IMR-90 (cell line): ENCODE results near the gene IRAK4.

Experiments used
- BHLHE40 ChIP-seq: fragments of 150-350 bp; IDR thresholded peaks from 2 replicates; pipeline ENCODE4 v1.6.1; 2016; ENCODE audit warnings: mild to moderate bottlenecking, low read depth, low read length
- CHD1 ChIP-seq: IDR thresholded peaks from 2 replicates; pipeline ENCODE4 v1.6.1; 2012; ENCODE audit warnings: low read depth, low read length, improper control_type of control experiment
- CTCF ChIP-seq: conservative IDR thresholded peaks from 2 replicates; pipeline ENCODE4 v1.5.1; 2012; ENCODE audit warnings: mild to moderate bottlenecking, low read depth, low read length, improper control_type of control experiment
- ELK1 ChIP-seq: fragments of 150-350 bp; IDR thresholded peaks from 2 replicates; pipeline ENCODE4 v1.6.1; 2016; ENCODE audit warnings: low read depth, mild to moderate bottlenecking, low read length, moderate library complexity, borderline replicate concordance
- MAFK ChIP-seq: IDR thresholded peaks from 2 replicates; pipeline ENCODE4 v1.6.1; 2012; ENCODE audit warnings: low read depth, low read length, improper control_type of control experiment
- MAZ ChIP-seq: IDR thresholded peaks from 2 replicates; pipeline ENCODE4 v1.6.1; 2012; ENCODE audit warnings: low read depth, mild to moderate bottlenecking, low read length, improper control_type of control experiment, moderate library complexity, borderline replicate concordance
- MXI1 ChIP-seq: IDR thresholded peaks from 2 replicates; pipeline ENCODE4 v1.6.1; 2012; ENCODE audit warnings: low read depth, mild to moderate bottlenecking, low read length, moderate library complexity, borderline replicate concordance
- POLR2A ChIP-seq: IDR thresholded peaks from 2 replicates; pipeline ENCODE4 v1.6.1; 2012; ENCODE audit warnings: mild to moderate bottlenecking, low read depth, low read length
- RAD21 ChIP-seq: IDR thresholded peaks from 2 replicates; pipeline ENCODE4 v1.6.1; 2012; ENCODE audit warnings: low read length, improper control_type of control experiment
- RCOR1 ChIP-seq: IDR thresholded peaks from 2 replicates; pipeline ENCODE4 v1.6.1; 2012; ENCODE audit warnings: mild to moderate bottlenecking, low read length, improper control_type of control experiment; ENCODE audit not compliant: insufficient replicate concordance
- SMC3 ChIP-seq: fragments of 150-350 bp; IDR thresholded peaks from 2 replicates; pipeline ENCODE4 v1.6.1; 2016; ENCODE audit warnings: low read depth, mild to moderate bottlenecking, antibody characterized with exemption, low read length, moderate library complexity

GRCh38 chr12:43805149-43805859, 46.6 kb downstream of the IRAK4 start:
- TF ChIP-seq SMC3, result no peak
- no peak for TF ChIP-seq CTCF
- no peak for TF ChIP-seq POLR2A
- TF ChIP-seq MAFK, result no peak
- TF ChIP-seq RAD21, result no peak
- TF ChIP-seq RCOR1, result no peak
- no peak for TF ChIP-seq MAZ
- no peak for TF ChIP-seq CHD1
- TF ChIP-seq BHLHE40, result no peak
- TF ChIP-seq MXI1, result no peak
- no peak for TF ChIP-seq ELK1
